RWPE2 (cell line): ENCODE results near the gene BTBD18.

Experiments
- ATAC-seq: fragments of 200-7000 bp; cut with Tn5 transposase; 3 replicates; pipeline ENCODE4 v1.9.1; 2021; ENCODE audit warnings: low read depth
- DNase-seq: peaks from one replicate; pipeline ENCODE4 v3.0.0-alpha.2; 2020; ENCODE audit warnings: low spot score
- H3K27ac ChIP-seq: fragments of 450-650 bp; 2 replicates; pipeline ENCODE4 v1.5.1; 2017; ENCODE audit warnings: mild to moderate bottlenecking; ENCODE audit not compliant: poor library complexity, severe bottlenecking
- H3K27me3 ChIP-seq: fragments of 250-450 bp; sonication (Bioruptor Pico); 2 replicates; pipeline ENCODE4 v1.5.1; 2021; ENCODE audit warnings: mild to moderate bottlenecking, moderate library complexity; ENCODE audit not compliant: insufficient read depth, poor library complexity, severe bottlenecking
- H3K36me3 ChIP-seq: fragments of 250-450 bp; sonication (Bioruptor Pico); 2 replicates; pipeline ENCODE4 v1.5.1; 2020; ENCODE audit warnings: low read depth, mild to moderate bottlenecking, moderate library complexity
- H3K4me1 ChIP-seq: fragments of 250-450 bp; sonication (Bioruptor Pico); 2 replicates; pipeline ENCODE4 v1.5.1; 2021; ENCODE audit warnings: mild to moderate bottlenecking, moderate library complexity; ENCODE audit not compliant: insufficient read depth, poor library complexity, severe bottlenecking
- H3K4me3 ChIP-seq: fragments of 250-450 bp; sonication (Bioruptor Pico); 2 replicates; pipeline ENCODE4 v1.5.1; 2021; ENCODE audit warnings: mild to moderate bottlenecking, moderate library complexity; ENCODE audit not compliant: severe bottlenecking
- H3K9me3 ChIP-seq: fragments of 250-450 bp; sonication (Bioruptor Pico); 2 replicates; pipeline ENCODE4 v1.5.1; 2021; ENCODE audit warnings: mild to moderate bottlenecking, moderate library complexity; ENCODE audit not compliant: severe bottlenecking
- CTCF ChIP-seq: fragments of 450-650 bp; IDR thresholded peaks from one replicate; pipeline ENCODE4 v1.5.1; 2017; ENCODE audit warnings: mild to moderate bottlenecking, moderate library complexity; ENCODE audit not compliant: poor library complexity, severe bottlenecking

The BTBD18 gene

DNA sequence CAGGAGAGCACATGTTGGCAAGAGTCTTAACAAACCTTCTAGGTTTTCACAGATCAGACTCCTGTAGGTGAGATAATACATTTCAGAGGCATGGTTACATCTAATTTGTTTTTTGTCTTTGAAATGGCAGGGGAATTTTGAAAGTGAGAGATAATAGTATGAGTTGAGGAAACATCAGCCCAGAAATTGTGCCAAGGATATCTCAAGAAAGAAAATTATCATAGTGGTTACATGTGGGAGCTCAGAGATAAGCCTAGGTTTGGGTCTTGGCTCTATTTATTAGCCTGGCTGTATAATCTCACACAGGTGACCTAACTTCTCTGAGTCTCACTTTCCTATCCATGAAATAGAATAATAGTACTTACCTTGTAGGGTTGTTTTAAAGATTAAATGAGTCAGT lies 443 bp downstream of the BTBD18 start:
- DNase-seq, result no peak
- Histone ChIP-seq H3K27me3 (no peaks in the 10 kb centered on the region), H3K4me1 (no peaks in the 10 kb centered on the region), H3K36me3 (no peaks in the 10 kb centered on the region), H3K27ac (no peak overlapping the region), H3K9me3 (no peaks in the 10 kb centered on the region), H3K4me3 (no peak overlapping the region)
- no peak for TF ChIP-seq CTCF
- ATAC-seq, result no peak

GRCh38 chr11:57746920-57747319 lies 4.7 kb downstream of the BTBD18 start:
- no peaks in the 10 kb centered on the region for H3K27me3 ChIP-seq
- peaks cover 5% of the 10 kb centered on the region for H3K4me1 ChIP-seq
- no peak for DNase-seq
- peaks cover 25% of the 10 kb centered on the region for H3K36me3 ChIP-seq
- H3K9me3 ChIP-seq, result no peaks in the 10 kb centered on the region
- no peak overlapping the region for H3K27ac ChIP-seq
- no peak for ATAC-seq
- H3K4me3 ChIP-seq, result no peak overlapping the region
- TF ChIP-seq CTCF, result no peak

DNA sequence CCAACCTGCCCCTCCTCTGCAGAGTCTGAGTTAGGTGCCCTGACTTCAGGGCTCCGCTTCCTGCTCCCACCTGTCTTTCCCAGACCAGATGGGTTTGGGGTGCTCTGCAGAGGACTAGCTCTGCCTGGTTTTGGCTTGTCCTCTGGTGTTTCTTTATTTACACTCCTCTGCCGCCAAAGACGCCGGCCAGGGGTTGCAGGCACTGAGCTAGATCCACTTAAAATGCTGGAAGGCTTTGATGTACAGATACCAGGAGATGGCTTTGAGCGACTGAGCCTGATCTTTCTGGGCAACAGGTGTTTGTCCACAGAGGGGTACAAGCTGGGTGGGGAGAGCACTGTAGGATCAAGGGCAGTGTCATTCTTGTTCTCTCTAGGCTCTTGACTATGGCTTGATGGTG lies 6.4 kb downstream of the BTBD18 start:
- no peak overlapping the region for H3K4me3 ChIP-seq
- no peaks in the 10 kb centered on the region for H3K27me3 ChIP-seq
- ATAC-seq, result no peak
- peaks cover 29% of the 10 kb centered on the region for H3K36me3 ChIP-seq
- no peak overlapping the region for H3K27ac ChIP-seq
- peaks cover 5% of the 10 kb centered on the region for H3K4me1 ChIP-seq
- no peak for TF ChIP-seq CTCF
- no peak for DNase-seq
- no peaks in the 10 kb centered on the region for H3K9me3 ChIP-seq

DNA sequence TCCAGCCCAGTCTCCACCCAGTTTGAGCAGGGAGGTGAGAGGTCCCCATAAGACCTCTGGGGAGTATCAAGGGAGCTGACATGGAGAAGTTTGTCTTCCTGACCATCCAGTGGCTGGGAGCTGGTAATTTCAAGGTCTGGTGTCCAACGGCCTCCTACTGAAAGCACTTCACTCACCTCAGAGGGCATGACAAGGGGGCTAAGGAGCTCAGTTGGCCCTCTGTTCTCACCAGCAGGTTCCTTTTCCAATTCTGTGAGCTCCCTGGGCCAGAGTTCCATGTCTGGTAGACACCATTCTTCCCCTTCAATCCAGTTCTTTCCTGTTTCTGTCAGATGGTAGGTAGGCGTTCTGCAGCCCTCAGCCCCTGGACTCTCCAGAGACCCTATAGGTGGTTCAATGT lies 7.3 kb downstream of the BTBD18 start:
- no peak overlapping the region for H3K27ac ChIP-seq
- no peak overlapping the region for H3K4me3 ChIP-seq
- H3K9me3 ChIP-seq, result no peaks in the 10 kb centered on the region
- peaks cover 5% of the 10 kb centered on the region for H3K4me1 ChIP-seq
- ATAC-seq, result no peak
- TF ChIP-seq CTCF, result no peak
- no peaks in the 10 kb centered on the region for H3K27me3 ChIP-seq
- peaks cover 33% of the 10 kb centered on the region for H3K36me3 ChIP-seq
- no peak for DNase-seq

GRCh38 chr11:57742087-57742452 lies 9.5 kb downstream of the BTBD18 start:
- no peak for TF ChIP-seq CTCF
- Histone ChIP-seq H3K9me3 (no peaks in the 10 kb centered on the region), H3K36me3 (peaks cover 54% of the 10 kb centered on the region), H3K27me3 (no peaks in the 10 kb centered on the region), H3K27ac (peak overlapping the region; percentile 73), H3K4me3 (peak overlapping the region; percentile 79), H3K4me1 (peaks cover 5% of the 10 kb centered on the region)
- DNase-seq (no peak), ATAC-seq (no peak)
